Mucosa of gallbladder (tissue), 1 donor: ENCODE results near the gene SSBP4. TPM values are rescaled to one million over a fixed set of nuclear protein-coding genes. Genes with fewer than 3 reads are reported as not detected.
"Not testable (repeated sequence)": the region's sequence is repeated elsewhere in the genome, so short reads cannot be mapped to it uniquely, and the experiment has no call there.

Experiments used
- DNase-seq: peaks from one replicate; pipeline ENCODE4 v3.0.0-alpha.2; 2020; ENCODE audit warnings: low spot score
- total RNA-seq: library from RNA; stranded (reverse); gene quantifications from one replicate; pipeline ENCODE4 v1.2.1, GENCODE V29; 2021
- donor health status: DM: no; HTN: no; CAD: no.

Gene SSBP4
- total RNA-seq, 1 donor from 2014 or later: 68.1 TPM

DNA sequence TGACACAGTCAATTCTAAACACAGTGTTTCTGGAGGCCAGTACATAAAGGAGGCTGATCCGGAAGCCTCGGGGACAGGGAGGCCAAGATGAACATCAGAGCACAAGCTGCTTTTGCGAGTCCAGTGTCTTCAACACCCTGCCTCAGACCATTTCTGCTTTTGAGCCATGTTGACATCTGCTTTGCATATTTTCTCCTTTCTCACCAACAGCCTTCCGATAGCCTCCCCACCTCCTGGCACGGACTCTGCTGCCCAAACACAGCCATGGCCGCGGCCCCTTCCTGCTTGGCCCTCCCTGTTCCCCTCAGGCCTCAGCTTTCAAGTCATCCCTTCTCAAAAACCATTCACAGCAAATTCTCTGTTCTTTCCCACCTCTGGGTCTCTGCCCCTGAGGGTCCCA, 25.4 kb upstream of the SSBP4 start:
- DNase-seq: no peak

DNA sequence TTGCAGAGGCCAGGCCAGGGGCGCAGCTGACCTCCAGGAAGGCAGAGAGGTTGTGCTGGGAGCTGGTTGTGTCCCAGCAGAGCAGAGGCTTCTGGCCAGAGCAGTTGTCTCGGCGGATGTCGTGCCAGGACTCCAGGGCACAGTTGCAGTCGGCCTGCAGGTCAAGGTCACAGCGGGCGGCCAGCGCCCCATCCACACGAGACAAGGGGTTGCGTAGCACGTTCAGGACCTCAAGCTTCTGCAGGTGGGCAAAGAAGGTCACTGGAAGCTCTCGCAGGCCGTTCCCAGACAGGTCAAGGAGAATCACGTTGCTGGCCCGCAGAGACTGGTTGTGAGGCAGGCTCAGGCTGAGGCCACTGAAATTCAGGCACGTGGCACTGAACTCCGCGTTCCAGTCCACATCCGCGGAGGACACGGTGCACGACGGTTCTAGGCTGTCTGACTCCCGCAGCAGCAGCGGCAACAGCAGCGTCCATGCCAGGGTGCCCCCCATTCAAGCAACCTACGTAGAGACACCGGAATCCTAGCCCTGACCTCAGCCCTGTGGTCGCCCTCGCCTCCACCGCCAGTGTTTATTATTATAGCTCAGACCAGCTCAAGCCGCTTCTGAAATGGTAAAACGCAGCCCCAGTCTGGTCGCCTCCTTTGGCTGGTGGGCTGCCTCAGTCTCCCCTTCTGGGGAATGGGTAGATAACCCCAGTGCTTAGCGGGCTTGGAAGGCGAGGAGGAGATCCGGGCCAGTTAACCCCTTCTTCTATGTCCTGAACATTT, 22.5 kb upstream of the SSBP4 start:
- no peak for DNase-seq

DNA sequence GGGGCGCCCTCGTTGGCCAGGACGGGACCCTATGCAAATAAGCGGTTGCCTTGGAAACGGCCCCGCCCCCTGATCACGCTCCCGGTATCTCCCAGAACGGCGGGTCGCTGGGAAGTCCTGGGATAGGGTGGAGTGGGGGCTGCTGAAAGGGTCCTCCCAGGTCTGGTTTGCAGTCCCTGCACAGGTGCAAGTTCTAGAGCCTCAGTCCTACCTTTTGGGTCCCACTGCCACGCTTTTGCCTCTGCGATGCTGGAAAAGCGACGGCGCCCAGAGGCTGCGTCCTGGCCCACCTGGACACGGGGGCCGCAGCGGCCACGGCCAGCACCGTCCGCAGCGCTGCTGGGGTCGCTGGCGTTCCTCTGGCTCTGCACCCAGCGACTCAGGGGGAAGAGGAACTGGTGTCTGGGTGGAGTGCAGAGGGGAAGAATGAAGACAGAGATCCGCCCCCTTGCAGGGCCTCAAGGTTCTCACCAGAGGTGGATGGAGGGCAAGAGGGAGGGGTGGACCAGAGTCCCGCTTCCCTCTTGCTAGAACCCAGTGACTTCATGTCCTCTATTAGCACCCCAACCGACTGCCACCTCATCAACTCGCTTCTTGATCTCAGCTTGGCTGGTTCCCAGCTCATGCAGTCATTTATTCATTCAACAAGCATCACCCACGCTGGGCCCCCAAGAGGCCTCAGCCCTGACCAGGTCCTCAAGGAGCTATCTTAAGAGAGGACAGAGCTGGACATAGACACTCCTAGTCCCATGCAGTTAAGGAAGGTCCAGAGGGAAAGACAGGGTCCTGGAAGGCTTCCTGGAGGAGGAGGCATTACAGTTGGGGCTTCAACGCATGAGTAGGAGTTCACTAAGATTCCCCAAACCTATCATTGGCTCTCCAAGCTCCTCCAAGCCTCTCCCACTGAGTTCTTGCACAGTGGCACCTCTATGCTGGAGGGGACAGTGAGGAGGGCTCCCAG, 21.7 kb upstream of the SSBP4 start, which contains the start of gene LRRC25:
Gene LRRC25, minus strand, starts transcription at position 381 of the 961 bp plus-strand sequence. CDS start 659 bp downstream, outside the sequence.
- no peak for DNase-seq

DNA sequence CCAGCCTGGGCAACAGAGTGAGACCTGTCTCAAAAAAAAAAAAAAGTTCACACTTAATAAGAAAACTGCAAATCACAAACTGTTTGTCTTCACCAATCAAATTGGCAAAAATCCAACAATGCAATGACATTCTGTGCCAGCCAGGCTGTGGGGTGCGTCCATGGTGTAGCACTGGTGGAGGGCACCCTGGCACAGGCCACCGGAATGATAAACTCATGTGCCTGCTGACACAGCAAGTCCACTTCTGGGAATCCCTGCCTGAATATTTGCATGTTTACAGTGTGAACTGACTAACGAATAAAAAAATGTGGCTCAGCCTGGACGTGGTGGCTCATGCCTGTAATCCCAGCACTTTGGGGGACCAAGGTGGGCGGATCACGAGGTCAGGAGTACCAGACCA, 20.2 kb upstream of the SSBP4 start:
- DNase-seq: peak; percentile 90

DNA sequence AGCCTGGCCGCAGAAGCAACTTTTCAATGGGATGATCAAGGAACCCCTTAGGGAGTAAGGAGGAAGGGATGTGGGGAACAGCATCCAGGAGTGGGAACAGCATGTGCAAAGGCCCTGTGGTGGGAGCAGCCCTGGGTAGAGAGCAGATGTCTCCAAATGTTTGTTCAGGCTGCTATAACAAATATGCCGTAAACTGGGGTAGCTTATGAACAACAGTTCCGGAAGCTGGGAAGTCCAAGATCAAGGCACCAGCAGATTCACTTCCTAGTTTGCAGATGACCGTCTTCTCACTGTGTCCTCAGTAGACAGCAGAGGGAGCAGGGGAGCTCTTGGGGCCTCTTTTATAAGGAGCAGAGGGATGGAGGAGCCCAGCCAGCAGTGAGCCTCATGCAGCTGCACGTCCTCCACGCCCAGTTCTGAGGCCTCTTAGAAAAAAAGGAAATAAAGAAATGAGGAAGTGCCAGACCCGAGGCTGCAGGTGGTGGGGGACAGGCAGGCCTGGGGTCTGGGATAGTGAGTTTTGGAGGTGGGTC, 17.6 kb upstream of the SSBP4 start:
- peak; percentile 84 for DNase-seq

DNA sequence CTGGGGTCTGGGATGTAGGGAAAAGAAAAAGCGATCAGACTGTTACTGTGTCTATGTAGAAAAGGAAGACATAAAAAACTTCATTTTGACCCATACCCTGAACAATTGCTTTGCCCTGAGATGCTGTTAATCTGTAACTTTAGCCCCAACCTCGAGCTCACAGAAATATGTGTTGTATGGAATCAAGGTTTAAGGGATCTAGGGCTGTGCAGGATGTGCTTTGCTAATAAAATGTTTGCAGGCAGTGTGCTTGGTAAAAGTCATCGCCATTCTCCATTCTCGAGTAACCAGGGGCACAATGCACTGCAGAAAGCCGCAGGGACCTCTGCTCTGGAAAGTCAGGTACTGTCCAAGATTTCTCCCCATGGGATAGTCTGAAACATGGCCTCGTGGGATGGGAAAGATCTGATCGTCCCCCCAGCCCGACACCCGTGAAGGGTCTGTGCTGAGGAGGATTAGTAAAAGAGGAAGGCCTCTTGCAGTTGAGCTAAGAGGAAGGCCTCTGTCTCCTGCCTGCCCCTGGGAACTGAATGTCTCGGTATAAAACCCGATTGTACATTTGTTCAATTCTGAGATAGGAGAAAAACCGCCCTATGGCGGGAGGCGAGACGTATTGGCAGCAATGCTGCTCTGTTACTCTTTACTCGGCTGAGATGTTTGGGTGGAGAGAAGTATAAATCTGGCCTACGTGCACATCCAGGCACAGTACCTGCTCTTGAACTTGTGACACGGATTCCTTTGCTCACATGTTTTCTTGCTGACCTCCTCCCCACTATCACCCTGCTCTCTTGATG, 16.5 kb upstream of the SSBP4 start:
- peak; percentile 77 for DNase-seq

DNA sequence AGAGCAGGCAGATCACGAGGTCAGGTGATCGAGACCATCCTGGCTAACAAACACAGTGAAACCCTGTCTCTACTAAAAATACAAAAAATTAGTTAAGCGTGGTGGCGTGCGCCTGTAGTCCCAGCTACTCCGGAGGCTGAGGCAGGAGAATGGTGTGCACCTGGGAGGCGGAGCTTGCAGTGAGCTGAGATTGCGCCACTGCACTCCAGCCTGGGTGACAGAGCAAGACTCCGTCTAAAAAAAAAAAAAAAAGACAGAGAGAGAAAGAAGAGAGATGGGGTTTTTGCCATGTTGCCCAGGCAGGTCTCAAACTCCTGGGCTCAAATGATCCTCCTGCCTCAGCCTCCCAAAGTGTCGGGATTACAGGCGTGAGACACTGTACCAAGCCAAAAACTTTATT, 13.4 kb upstream of the SSBP4 start:
- DNase-seq: not testable (repeated sequence)

DNA sequence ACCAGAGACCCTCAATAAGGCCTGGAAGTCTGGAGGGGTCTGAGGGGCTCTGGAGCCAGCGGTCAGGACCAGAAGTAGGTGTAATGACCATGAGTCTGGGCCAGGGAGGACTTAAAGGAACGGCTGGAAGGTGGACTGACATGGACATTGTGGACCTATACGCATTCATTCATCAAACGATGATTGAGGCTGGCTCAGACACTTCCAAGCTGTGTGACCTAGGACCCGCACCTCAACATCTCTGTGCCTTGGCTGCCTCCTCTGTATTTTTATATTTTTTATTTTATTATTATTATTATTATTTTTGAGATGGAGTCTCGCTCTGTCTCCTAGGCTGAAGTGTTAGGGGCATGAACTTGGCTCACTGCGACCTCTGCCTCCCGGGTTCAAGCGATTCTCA, 12.4 kb upstream of the SSBP4 start:
- no peak for DNase-seq

DNA sequence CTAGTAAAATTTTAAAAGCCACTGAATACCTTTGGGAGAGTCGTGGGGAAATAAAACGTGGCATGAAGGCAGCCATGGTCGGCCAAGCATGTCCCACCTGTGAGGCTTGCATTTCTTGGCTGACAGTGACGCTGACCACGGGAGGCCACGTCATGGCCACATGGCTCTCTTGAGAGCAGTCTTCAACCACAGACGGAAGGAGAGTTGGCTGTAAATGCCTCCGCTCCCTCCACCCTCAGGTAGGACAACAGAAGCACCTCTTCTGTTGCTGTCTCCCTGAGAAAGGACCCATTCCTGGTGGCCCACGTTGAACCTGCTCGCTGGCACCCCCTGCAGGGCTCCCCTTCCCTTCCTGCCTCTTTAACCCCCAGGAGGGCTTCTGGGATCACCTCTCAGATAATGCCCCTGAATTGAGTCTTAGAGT, 11.1 kb upstream of the SSBP4 start:
- no peak for DNase-seq

DNA sequence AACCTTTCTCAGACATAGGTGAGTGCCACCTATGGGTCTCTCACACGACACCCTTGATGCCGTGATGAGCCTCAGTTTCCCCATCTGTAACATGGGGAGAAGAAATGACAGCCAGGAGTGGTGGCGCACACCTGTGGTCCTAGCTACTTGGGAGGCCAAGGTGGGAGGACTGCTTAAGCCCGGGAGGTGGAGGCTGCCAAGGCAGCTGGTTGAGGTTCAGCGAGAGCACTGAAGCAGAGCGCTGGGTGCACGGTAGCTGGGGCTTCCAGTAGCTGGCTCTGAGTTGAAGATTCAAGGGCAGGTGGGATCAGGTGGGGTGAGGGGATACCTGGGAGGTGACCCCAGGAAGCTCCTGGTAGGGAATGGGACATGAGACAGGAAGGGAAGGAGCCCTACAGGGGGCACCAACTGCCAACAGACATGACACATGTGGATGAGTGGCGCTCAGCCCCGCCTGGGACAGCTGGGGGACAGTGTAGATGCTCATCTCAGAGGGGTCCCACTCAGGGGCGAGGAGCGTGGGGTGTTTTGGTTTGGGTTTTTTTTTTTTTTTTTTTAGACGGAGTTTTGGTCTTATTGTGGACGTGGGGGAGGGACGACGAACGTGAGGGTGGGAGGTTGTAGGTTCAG, 6.5 kb upstream of the SSBP4 start:
- no peak for DNase-seq

DNA sequence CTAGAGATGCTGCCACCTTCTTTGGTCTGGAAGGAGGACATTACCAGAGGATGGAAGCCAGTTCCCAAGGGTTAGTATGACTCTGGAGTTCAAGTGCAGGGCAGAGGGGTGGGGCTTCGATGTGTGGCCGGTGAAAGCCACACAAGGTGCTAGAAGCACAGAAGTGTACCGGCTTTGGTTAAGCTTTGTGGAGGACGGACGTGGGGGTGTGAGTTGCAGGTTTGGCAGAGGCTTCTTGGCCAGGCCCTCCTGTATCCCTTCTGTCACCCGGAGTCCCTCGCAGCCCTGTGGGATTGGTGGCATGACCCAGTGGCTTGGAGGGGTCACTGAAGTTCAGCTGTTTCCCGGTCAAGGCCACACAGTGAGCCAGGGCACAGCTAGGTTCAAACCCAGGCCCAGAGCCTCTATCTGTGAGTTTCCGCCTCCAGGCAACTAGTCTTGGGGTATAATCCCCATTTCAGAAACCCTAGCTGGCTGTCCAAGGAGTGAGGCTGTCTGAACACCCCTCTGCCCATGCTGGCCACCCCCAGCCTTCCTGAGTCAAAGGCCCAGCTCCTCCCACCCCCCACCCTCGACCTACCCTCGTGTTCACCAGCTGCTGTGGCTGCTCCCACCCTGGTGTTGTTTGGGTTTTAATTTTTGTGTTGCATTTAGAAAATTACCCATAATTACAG, 4.6 kb upstream of the SSBP4 start:
- DNase-seq: no peak

DNA sequence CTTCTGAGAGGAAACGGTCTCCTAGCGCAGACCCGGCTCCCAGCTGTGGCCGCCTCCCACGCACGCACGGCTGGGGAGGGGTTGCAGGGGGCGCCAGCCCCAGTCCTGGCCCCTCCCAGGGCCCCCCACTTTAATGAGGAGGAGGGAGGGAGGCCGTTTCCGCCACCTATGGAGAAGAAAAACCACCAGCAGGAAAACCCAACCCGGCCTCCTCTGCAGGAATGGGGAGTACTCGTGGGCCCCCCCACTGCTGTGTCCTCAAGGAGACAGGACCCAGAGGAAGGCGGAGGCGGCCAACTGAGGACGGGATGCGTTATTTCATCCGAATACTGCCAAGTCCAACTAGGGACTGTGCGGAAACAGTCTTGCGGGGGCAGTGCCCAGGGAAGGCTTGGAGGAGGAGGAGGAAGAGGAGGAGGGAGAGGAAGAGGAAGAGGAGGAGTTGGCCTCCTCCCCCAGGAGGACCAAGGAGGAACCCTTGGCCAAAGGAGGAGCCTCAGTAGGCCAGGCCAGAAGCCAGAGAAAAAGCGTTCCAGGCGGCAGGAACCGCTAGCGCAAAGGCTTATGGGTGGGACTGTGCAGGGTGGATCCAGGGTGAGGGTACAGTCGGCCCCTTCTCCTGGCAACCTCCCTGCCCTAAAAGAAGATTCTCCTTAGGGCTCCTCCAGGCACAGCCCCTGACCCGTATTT, 3.9 kb upstream of the SSBP4 start:
- peak; percentile 66 for DNase-seq

DNA sequence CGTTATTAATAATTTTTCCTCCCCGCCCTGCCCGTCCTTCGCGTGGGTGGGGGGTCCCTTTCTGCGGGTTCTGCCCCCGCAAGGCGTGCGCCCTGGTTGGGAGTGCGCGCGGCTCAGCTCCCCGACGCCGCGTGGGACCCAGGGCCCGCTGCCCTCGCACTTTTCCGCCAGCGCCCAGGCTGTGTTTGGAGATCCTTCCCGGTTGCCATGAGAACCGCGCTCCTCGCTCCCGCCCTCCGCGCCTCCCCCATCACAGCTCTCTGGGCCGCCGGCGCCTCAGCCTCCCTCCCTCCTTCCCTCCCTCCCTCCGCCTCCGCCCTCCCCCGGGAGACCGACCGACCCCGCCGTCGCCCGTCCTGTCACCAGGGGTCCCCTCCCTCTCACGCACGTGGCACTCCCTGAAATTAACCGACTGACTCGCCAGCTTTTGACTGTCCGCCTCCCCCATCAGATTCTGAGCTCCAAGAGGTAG, 2.4 kb upstream of the SSBP4 start:
- peak; percentile 85 for DNase-seq

DNA sequence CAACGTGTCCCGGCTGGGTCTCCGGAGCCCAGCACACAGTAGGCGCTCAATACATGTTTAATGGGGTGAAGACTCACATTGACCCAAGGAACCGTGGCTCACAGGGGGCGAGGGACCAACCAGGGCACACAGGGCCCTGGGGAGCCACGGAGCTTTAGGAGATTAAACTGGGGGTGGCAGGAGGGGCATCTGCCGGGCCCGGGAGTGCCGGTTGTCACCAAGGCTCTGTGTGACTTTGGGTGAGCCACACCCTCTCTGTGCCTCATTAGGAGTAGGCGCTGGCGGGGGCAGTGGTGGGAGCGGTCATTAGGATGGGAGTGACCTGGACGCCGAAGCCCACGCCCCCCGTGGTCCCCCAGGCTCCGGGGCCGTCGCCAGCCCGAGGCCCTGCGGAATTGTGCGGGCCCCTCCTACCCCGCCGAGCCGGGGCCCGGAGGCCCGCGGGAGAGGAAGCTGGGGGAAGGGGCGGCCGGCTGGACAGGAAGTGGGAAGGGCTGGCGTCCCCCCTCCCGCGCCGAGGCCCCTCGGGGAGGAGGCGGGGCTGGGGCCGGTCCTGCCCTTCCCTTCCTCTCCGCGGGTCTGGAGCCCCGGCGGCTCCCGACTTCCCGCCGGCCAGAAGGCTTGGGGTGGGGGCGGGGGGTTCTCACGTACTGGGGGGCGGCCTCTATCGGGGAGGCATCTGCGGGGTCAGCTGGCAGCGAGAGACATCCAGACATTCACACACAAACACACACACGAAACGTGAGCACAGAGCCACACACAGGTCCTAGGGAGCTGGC, 1.8 kb upstream of the SSBP4 start:
- peak; percentile 70 for DNase-seq

DNA sequence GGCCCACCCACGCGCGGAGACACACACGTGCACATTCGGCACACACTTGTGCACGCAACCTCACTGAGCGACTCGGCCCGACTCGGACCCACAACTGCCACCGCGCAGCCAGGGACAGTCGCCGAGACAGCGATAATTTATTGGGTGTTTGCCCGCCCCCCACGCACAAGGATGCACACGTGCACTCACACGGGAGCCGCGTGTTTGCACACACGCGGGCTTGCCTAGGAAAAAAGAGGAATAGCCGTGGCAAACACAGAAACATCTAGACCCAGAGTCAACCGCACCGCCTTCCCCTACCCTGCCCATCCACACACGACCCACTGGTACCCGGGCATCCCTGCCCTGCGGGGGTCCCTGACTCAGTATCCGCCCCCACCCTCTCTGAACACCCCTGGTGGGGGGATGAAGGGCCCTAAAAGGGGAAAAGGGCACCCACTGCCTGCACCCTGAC, 1.1 kb upstream of the SSBP4 start:
- peak; percentile 54 for DNase-seq

DNA sequence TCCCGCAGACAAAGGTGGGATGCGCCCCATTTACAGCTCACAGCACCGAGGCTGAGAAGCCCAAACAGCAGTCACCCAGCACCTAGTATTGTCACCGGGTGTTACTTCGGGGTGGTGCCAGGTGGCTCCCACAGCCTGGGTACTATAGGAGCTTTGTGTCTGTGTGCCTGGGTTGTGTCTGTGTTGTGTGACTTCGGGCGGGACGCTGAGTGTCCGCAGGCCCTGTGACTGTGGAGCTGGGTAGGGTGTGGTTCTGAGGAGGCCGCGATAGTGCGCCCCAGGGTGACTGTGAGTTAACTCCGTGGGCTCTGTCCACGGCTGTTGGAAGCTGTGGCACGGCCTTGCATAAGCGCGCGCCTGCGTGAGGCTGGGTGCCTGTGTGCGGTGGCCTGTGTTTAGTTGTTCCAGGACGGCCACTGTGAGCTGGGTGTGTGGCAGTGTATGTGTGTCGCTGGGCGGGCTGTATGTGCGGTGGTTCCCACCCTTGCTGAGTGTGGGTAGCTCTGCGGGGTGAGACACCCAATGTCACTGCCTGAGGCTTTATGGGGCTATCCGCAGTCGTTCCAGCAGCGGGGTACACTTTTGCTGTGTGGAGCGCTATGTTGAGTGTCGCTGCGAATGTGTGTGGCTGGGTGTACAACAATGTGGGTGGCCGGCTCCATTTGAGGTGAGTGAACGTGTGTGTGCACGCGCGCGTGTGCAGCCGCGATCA, 559 bp upstream of the SSBP4 start:
- no peak for DNase-seq

DNA sequence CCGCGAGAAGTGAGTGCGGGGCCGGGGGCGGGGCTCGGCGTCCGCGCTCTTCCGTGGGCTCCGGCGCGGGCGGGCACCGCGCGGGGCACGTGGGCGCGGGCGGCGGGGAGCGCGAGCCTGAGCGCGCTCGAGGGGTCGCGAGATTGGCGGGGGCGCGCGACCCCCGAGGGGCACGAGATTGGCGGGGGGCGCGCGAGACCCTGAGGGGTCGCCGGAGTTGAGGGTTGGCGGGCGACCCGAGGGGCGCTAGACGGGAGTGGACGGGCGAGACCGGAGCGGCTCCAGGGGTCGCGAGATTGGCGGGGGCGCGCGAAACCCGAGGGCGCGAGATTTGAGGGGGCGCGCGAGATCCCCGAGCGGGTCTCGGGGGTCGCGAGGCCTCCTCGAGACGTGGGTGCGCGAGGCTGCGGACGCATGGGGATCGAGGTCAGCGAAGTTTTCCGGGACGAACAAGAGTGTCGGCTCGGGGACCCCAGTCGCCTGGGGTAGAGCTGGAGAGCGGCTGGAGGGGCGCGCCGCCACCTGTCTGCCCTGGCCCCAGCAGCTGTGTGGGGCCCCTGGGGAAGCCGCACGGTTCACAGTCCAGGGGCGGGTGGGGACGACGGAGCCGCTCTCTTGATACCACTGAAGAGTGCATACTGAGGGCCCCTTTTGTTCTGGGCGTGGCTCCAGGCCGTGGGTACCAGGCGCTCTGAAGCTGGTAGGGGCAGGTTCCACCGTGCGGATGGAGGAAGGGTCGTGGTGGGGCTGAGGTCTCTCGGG, 682 bp downstream of the SSBP4 start:
- DNase-seq: no peak
